ENCODE measurements around the gene TRPC4. TPM values are rescaled to one million over a fixed set of nuclear protein-coding genes. Genes with fewer than 3 reads are reported as not detected.
"Not testable (repeated sequence)": the region's sequence is repeated elsewhere in the genome, so short reads cannot be mapped to it uniquely, and the experiment has no call there.

Gene TRPC4
- total RNA-seq, 1 donor from 2014 or later = 0.26 TPM

GRCh38 chr13:37595162-37595561 is 274.4 kb downstream of the TRPC4 start:
- no peak for TF ChIP-seq CTCF (IDR thresholded peaks at IDR 0.05; ENCODE audit: insufficient read depth, low read length, severe bottlenecking)
- peak; percentile 56 for DNase-seq (ENCODE audit: low read depth)
- H3K27me3 ChIP-seq (ENCODE audit: control insufficient read depth, insufficient read depth, low read length) = no peaks in the 10 kb centered on the region
- no peaks in the 10 kb centered on the region for H3K36me3 ChIP-seq (ENCODE audit: control insufficient read depth, insufficient read depth, low read length)
- no peak overlapping the region for H3K4me3 ChIP-seq (ENCODE audit: low read depth, low read length)
- FAIRE-seq = no peak

- no peaks in the 10 kb centered on the region for H3K27me3 ChIP-seq (ENCODE audit: control insufficient read depth, insufficient read depth, low read length)
- TF ChIP-seq CTCF (IDR thresholded peaks at IDR 0.05; ENCODE audit: insufficient read depth, low read length, severe bottlenecking) = no peak
- H3K4me3 ChIP-seq (ENCODE audit: low read depth, low read length) = no peak overlapping the region
- no peaks in the 10 kb centered on the region for H3K36me3 ChIP-seq (ENCODE audit: control insufficient read depth, insufficient read depth, low read length)
- FAIRE-seq (no peak), DNase-seq (ENCODE audit: low read depth) (no peak)
These were observed 275.0 kb downstream of the TRPC4 start for GRCh38 chr13:37594550-37594949.

- peak; percentile 37 for DNase-seq (ENCODE audit: low read depth)
- FAIRE-seq = not testable (repeated sequence)
These were observed 280.2 kb downstream of the TRPC4 start for GRCh38 chr13:37589381-37589780.

GRCh38 chr13:37587236-37587635 is 282.3 kb downstream of the TRPC4 start:
- no peak for DNase-seq (ENCODE audit: low read depth)
- no peak for TF ChIP-seq CTCF (IDR thresholded peaks at IDR 0.05; ENCODE audit: insufficient read depth, low read length, severe bottlenecking)
- Histone ChIP-seq H3K36me3 (ENCODE audit: control insufficient read depth, insufficient read depth, low read length) (no peaks in the 10 kb centered on the region), H3K27me3 (ENCODE audit: control insufficient read depth, insufficient read depth, low read length) (no peaks in the 10 kb centered on the region), H3K4me3 (ENCODE audit: low read depth, low read length) (no peak overlapping the region)
- FAIRE-seq = no peak

More at GRCh38 chr13:37589381-37589780, 280.2 kb downstream of the TRPC4 start:
- H3K36me3 ChIP-seq (ENCODE audit: control insufficient read depth, insufficient read depth, low read length); H3K27me3 ChIP-seq (ENCODE audit: control insufficient read depth, insufficient read depth, low read length); H3K4me3 ChIP-seq (ENCODE audit: low read depth, low read length): not testable (repeated sequence)
